HG02870 (cell line): Measurements from ENCODE around the gene OR4B1.
A peak's percentile ranks its signal among the peaks of the same experiment; 100 is the strongest.
"Not testable (repeated sequence)": the region's sequence is repeated elsewhere in the genome, so short reads cannot be mapped to it uniquely, and the experiment has no call there.

Experiments used
- ATAC-seq: cut with Tn5 transposase; IDR thresholded peaks from one replicate; pipeline ENCODE4 v1.9.1; 2021; ENCODE audit warnings: mild to moderate bottlenecking, moderate library complexity; ENCODE audit not compliant: unreplicated experiment

The OR4B1 gene, protein sequence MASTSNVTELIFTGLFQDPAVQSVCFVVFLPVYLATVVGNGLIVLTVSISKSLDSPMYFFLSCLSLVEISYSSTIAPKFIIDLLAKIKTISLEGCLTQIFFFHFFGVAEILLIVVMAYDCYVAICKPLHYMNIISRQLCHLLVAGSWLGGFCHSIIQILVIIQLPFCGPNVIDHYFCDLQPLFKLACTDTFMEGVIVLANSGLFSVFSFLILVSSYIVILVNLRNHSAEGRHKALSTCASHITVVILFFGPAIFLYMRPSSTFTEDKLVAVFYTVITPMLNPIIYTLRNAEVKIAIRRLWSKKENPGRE

DNA sequence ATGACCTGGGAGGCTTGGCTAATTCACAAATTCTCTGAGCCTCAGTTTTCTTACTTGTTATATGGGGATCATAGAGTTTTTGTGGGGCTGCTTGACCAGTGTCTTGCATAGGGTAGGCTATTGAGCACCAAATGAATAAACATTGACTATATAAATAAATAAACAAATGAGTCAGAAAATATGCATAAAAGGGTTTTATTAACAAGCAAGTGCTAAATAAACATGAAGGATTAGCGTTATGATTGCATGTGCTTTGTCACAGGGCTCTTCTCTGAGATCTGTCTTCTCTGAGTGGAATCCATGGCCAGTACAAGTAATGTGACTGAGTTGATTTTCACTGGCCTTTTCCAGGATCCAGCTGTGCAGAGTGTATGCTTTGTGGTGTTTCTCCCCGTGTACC lies at the start of gene OR4B1:
Gene OR4B1 (plus strand): TSS at position 301 of the 400 bp plus-strand sequence. CDS start 0 bp downstream, at position 301.
- no peak for ATAC-seq

DNA sequence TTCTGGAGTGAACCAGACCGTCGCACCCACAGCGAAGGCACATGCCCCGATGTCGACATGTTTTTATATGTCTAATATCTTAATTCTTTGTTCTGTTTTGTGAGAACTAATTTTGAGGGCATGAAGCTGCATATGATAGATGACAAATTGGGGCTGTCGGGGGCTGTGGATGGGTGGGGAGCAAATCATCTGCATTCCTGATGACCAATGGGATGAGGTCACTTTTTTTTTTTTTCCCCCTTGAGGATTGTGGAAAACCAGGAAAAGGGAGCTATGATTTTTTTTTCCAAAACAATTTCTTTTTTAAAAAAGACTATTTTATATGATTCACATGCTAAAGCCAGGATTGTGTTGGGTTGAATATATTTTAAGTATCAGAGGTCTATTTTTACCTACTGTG lies 49.2 kb upstream of the OR4B1 start:
- ATAC-seq, result no peak

DNA sequence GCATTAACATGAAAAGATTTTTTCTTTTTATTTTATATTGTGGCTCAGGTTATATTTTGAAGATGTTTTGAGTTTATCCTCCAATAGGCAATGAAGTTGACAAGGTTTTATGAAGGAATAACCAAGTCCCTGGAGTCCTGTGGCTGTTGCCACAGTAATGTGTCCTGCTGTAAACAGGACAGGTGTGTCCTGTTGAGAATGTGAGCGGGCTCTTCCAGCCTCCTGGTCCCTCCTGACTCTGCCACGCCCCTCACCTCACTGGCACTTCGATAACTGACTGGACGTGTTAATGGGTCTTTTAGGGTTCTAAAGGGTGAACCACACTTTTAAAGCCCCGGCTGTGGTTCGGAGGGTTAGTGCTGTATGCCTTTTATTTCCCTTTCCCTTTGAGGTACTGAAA lies 47.8 kb upstream of the OR4B1 start:
- no peak for ATAC-seq

DNA sequence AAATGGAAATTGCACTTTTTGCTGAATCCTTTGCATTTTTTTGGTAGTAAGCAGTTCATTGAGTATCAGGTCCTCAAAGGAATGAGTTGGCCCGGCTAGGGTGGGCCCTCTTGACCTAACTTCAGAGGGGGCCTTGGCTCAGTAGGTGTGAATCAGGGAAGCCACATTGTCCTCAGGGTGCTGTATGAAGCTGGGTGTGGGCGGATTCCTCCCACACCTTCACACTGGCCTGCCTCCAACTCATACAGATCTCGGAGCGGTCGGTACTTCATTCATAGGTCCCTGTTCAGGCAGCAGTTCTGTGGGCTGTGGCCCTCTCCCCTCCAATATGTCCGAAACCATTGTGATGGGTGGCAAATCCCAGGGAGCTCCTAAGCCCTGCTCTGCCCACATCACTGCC lies 47.4 kb upstream of the OR4B1 start:
- ATAC-seq, result no peak

DNA sequence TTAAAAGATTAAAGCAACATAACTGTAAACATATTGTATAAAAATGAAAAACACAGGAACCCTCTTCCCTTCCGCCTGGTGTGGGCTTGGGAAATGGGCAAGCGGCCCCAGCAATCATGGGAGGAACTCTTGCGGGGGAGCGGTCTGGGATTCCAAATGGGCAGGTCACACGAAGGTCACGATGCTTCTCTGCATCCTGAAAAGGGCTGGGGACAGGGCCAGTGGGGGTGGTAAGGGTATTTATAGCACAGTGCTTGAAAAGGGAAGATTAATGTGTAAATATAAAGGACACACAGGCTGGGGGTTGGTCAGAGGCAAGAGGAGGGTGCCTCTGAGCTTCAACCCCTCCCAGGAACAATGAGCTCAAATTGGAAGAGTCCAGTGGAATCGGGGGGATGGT lies 46.9 kb upstream of the OR4B1 start:
- no peak for ATAC-seq

DNA sequence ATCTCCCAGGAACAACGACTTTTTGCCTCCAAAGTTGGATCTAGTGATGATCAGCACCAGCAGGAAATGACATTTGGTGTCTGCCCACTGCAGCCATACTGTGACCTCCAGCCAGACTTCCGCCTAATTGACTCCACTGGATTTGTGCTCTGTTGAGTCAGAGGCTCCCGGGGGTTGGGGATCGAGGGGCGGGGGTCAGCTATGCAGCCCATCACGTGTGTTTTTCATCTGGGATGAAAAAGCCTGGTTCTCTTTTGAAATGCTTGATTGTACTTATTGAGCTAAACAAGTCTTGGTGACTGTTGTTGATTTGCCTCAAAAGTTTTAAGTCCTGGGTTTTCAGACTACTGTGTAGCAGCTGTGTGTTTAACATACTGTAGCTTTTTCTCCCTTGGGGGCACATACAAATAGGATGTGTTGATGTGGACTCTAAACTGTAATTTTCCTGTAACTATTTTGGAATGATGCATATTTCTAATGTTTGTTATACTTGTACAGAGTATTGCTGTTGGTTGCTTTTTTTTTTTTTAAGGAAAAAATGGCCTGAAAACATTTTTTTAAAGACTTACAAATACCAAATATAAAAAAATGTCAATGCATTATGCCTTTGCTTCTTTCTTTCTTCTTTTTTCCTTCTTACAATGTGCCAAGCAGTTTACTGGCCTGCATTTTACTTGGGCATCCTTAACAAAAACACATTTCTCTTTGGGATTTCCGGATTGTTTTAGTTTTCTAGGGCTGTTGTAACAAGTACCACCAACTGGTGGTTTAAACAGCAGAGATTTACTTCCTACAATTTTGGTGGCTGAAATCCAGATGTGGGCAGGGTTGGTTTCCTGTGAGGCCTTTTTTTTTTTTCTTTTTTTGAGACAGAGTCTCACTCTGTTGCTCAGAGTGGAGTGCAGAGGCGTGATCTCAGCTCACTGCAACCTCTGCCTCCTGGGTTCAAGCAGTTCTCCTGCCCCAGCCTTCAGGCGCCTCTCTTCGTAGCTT lies 46.1 kb upstream of the OR4B1 start:
- no peak for ATAC-seq

DNA sequence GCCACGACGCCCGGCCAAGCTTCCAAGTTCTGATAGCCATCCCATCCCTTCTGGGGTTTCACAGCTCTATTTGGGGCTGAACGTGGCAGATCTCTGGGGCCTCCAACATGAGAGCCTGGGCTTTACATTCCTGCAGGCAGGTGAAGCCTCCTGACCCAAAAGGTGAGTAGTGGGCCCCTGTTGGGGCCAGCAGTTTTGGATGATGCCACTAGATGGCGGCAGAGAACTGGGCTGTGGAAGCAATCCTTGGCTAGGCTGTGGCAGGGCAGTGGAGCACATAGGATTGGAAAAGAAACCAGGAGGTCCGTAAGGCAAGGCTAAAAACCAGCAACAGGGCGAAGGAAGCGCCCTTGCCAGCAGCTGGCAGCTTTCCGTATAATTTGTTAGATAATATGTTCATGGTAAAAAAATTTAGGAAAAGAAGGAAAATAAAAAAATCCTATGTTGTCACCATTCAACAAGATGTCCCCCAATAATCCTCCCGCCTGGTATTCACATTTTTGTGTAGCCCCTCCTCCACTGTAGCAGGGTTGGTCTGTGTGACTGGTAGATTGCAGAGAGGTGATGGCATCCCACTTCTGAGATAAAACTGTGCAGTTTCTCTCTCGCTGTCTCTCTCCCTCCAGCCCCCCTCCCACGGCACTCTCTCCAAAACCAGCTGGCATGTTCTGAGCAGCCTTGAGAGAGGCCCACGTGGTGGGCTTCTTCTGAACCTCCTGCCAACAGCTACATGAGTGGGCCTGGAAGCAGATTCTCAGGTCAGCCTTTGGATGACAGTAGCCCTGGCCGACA lies 43.6 kb upstream of the OR4B1 start:
- ATAC-seq, result peak; percentile 70

DNA sequence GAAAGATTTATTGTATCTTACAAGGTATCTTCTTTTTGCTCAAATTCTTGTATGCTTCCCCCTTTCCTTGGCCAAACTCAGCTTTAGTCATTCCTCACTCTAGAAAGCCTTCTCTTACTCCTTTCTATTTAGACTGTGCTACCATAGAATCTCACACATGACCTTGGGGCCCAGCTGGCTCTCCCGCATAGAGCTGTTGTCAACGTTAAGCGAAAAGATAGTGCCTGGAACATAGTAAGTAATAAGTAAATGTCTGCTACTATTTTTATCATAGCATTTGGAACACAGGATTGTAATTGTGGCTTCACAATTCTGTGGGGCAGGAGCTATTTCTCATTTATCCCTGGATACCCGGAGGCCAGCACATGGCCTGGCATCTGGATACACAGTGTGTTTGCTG lies 38.9 kb upstream of the OR4B1 start:
- ATAC-seq, result no peak

DNA sequence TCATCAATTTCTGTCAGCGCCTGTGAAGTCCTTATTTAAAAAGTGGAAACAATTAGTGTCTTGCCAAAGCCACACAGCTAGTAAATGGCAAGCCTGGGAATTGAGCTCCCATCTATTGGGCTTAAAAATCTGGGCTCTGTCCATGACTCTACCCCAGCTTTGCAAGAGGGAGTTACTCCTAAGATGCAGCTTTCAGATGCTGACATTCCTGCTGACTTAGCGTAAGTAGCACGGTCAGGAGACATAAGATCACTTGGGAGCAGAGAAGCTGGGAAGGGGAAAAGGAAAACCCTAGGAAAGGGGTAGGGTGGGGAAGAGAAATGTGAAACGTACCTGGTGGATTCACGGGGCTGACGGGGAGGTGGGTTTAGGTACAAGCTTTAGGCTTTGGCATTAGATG lies 36.0 kb upstream of the OR4B1 start:
- ATAC-seq, result no peak

DNA sequence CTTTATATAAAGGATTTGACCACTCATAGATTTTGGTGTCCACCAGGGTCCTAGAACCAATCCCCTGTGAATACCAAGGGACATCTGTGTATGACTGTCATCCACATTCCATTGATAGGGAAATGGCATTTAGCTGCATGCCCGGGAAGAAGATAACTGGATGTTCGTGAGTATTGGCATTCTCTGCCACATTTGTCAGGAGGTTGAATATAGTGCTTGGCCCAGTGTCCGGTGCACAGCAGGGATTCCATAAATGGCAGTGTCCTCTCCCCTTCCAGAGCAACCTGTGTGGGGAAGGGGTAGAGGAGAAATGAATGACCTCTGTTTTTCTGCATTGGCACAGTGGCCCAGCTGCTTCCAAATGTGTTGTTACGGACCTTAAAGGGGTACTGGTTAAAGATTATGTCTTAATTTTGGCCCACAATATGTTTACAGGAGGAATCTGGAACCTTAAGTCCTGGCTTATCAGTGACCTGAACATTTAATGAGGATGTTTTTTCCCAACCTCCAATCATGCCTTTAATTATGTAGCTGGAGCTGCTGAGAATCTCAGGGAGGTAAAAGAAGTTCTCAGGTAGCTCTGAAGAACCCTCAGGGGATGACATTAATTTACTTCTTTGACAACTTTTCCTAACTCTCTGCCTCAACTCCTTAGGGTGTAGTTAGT lies 33.6 kb upstream of the OR4B1 start:
- ATAC-seq, result no peak

DNA sequence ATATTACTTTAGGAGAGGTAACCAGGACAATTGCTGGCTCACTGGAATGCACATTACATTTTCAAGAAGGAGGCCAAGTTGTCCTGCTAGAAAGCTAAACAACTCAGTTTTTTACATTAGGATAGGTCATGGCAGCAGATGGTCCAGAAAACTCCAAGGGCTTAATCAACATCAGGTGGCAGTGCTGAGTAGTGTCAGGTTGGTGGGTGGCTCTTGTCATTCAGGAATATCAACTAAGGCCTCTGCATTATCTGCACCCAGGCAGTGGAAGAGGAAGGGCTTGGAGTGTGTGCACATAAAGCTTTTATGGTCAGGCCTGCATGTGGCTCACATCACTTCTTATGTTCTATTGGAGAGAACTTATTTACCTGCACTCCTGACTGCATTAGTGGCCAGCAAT lies 32.2 kb upstream of the OR4B1 start:
- ATAC-seq, result no peak

DNA sequence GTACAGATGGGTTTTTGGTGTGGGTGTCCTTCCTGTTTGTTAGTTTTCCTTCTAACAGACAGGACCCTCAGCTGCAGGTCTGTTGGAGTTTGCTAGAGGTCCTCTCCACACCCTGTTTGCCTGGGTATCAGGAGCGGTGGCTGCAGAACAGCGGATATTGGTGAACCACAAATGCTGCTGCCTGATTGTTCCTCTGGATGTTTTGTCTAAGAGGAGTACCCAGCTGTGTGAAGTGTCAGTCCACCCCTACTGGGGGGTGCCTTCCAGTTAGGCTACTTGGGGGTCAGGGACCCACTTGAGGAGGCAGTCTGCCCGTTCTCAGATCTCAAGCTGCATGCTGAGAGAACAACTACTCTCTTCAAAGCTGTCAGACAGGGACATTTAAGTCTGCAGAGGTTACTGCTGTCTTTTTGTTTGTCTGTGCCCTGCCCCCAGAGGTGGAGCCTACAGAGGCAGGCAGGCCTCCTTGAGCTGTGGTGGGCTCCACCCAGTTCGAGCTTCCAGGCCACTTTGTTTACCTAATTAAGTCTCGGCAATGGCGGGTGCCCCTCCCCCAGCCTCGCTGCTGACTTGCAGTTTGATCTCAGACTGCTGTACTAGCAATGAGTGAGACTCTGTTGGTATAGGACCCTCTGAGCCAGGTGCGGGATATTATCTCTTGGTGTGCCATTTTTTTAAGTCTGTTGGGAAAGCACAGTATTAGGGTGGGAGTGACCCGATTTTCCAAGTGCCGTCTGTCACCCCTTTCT lies 25.5 kb upstream of the OR4B1 start:
- not testable (repeated sequence) for ATAC-seq

DNA sequence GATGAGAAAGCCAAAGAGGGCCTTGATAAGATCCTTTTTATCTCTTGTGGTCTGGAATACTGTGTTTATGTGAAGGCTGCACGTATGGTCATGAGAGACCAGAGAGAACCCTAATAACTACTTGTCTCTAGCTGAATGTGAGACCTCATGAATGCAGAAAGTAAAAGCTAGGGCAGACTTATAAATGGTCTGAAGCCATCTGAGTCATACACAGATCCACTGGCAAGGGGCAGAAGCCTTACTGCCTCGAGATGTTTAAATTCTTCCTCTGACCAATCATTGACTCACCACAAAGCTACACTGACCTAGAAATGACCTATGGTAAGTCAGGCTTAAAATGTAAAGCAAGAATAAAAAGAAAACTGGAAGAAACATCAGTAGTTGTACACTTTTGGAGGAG lies 22.7 kb upstream of the OR4B1 start:
- ATAC-seq, result no peak

DNA sequence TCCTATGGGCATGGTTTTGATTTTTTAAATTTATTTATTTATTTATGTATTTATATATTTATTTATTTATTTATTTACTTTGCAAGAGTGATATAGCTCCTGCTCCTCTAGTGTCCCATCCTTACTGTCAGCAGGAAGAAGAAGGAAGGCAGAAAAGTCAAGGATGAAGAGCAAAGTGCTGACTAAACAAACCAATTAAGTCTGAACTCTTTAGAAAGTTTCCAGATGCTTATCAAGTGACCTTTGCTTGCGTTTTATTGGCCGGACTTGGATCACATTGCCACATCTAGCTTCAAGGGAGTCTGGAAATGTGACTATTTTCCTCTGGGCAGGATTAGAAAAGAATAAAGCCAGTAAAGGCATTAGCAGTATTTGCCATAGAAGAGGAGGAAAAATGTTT lies 8.7 kb upstream of the OR4B1 start:
- no peak for ATAC-seq

DNA sequence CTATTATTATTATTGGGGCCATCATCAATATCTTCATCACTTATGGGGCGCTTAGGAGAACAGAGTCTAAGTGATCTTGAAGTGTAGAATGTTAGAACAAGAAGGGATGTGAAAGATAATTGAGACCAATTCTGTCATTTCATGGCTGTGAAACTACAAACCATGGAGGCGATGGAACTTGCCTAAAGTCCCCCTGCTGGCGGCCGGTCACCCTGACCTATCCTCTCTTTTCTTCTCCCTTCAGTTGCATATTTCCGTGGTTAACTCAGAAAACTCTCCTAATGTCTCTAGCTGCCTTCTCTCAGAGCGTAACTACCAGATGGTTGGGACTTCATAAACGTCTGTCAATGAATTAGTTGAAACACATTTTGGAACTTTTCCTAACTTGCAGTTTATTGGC lies 6.6 kb upstream of the OR4B1 start:
- ATAC-seq, result no peak

DNA sequence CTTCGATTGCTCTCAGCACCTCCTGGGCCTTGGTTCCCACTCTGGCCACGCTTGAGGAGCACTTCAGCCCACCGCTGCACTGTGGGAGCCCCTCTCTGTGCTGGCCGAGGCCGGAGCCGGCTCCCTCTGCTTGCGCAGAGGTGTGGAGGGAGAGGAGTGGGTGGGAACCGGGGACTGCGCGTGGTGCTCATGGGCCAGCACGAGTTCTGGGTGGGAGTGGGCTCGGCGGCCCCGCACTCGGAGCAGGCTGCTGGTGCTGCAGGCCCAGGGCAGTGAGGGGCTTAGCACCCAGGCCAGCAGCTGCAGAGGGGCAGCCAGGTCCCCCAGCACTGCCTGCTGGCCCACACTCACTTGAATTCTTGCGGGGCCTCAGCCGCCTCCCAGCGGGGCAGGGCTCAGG lies 12.2 kb downstream of the OR4B1 start:
- no peak for ATAC-seq

DNA sequence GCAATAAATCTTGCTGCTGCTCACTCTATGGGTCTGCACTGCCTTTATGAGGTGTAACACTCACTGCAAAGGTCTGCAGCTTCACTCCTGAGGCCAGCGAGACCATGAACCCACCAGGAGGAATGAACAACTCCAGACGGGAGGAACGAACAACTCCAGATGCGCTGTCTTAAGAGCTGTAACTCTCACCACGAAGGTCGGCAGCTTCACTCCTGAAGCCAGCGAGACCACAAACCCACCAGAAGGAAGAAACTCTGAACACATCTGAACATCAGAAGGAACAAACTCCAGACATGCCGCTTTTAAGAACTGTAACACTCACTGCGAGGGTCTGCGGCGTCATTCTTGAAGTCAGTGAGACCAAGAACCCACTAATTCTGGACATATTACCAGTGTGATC lies 13.4 kb downstream of the OR4B1 start:
- ATAC-seq, result not testable (repeated sequence)

DNA sequence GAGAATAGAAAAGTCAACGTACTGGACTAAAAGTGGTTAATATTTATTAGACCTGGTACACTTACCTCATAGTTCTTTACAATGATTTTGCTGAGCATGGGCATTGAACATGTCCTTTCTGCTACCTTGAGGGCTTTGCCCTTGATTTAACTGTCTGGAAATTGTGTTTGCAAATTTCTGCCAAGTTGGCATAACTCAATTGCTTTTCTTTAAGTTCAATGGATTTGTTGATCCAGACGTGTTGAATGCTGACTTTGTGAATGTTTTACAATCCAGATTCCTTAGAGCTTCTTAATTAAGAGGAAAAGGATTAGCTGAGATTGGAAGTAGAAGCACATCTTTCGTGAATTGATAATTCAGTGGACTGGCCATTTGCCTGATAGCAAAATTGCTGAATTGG lies 21.1 kb downstream of the OR4B1 start:
- ATAC-seq, result no peak

DNA sequence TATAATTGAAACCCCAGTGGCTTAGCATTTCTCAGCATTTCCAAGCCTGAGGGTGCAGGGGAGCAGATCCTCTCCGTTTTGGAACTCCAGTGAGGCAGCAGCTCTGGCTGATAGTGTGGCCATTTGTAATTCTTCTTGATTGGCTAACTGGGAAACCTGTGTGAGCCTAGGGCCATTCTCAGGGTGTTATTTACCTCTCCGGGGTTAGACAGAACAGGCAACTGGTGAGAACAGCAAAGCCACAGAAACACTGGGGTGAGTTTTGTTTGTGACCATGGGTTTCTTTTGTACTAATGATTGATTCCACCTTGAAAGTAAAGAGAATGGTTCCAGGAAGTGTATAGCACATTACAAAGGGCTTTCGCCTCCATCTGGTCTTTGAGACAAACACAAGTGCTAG lies 25.9 kb downstream of the OR4B1 start:
- no peak for ATAC-seq

DNA sequence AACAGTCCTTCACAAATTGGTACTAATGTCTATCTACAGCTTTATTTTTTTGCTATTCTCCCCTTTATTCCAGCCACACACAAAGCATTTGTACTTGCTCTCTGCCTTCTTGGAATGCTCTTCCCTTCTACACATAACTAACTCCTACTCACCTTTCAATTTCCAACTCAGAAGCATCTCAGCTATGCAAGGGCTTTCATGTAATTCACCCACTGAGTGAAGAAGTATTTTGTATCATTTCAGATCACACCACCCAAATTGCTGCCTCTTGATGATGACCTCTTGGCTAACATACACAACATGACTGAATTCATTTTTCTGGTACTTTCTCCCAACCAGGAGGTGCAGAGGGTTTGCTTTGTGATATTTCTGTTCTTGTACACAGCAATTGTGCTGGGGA lies 28.2 kb downstream of the OR4B1 start, which contains the start of gene OR4X2:
Gene OR4X2 (plus strand): TSS at position 301 of the 400 bp plus-strand sequence. CDS start 0 bp downstream, at position 301.
- ATAC-seq, result no peak
